GM23338 (cell line): ENCODE data around the gene MINDY3. TPM values are rescaled to one million over a fixed set of nuclear protein-coding genes. Genes with fewer than 3 reads are reported as not detected.

Experiments
- ATAC-seq: fragments of 200-7000 bp; cut with Tn5 transposase; 3 replicates; pipeline ENCODE4 v1.9.1; 2020
- DNase-seq: peaks from one replicate; pipeline ENCODE4 v3.0.0-alpha.2; 2015; ENCODE audit warnings: low spot score
- H2AFZ ChIP-seq: fragments of 200-600 bp; sonication (generic); 2 replicates; pipeline ENCODE4 v1.8.0; 2016; ENCODE audit warnings: antibody characterized with exemption, mild to moderate bottlenecking, moderate library complexity
- H3F3A ChIP-seq: fragments of 200-600 bp; sonication (generic); replicated peaks from 2 replicates; pipeline ENCODE4 v1.8.0; 2017; ENCODE audit warnings: antibody characterized with exemption, mixed run types, low read depth
- H3K27ac ChIP-seq: fragments of 200-600 bp; sonication (generic); 2 replicates; pipeline ENCODE4 v1.6.1; 2016; ENCODE audit warnings: low read depth
- H3K27me3 ChIP-seq: fragments of 200-600 bp; sonication (generic); 2 replicates; pipeline ENCODE4 v1.8.0; 2016; ENCODE audit warnings: mild to moderate bottlenecking, mixed run types, moderate library complexity; ENCODE audit not compliant: insufficient read depth
- H3K36me3 ChIP-seq: fragments of 200-600 bp; sonication (generic); 2 replicates; pipeline ENCODE4 v1.8.0; 2016; ENCODE audit warnings: mild to moderate bottlenecking; ENCODE audit not compliant: insufficient read depth
- H3K4me1 ChIP-seq: fragments of 200-600 bp; sonication (generic); 2 replicates; pipeline ENCODE4 v1.8.0; 2016; ENCODE audit warnings: mild to moderate bottlenecking, moderate library complexity; ENCODE audit not compliant: insufficient read depth
- H3K4me2 ChIP-seq: fragments of 200-600 bp; sonication (generic); 2 replicates; pipeline ENCODE4 v1.7.1; 2017; ENCODE audit warnings: mixed run types
- H3K4me3 ChIP-seq: fragments of 200-600 bp; sonication (generic); 2 replicates; pipeline ENCODE4 v1.6.1; 2016; ENCODE audit warnings: mixed run types
- H3K79me2 ChIP-seq: fragments of 200-600 bp; sonication (generic); replicated peaks from 2 replicates; pipeline ENCODE4 v1.8.0; 2017; ENCODE audit warnings: mild to moderate bottlenecking; ENCODE audit not compliant: insufficient read depth
- H3K9me2 ChIP-seq: fragments of 200-600 bp; sonication (generic); 2 replicates; pipeline ENCODE4 v1.8.0; 2017; ENCODE audit not compliant: insufficient read depth
- H4K20me1 ChIP-seq: fragments of 200-600 bp; sonication (generic); replicated peaks from 2 replicates; pipeline ENCODE4 v1.8.0; 2017; ENCODE audit warnings: mild to moderate bottlenecking; ENCODE audit not compliant: insufficient read depth
- H3K27ac Mint-ChIP-seq: 2 replicates; pipeline ENCODE4 v1.8.0; 2020; ENCODE audit warnings: inconsistent platforms, mild to moderate bottlenecking, moderate library complexity, mixed read lengths
- H3K27me3 Mint-ChIP-seq: 3 replicates; pipeline ENCODE4 v1.8.0; 2022; ENCODE audit warnings: low read depth, mild to moderate bottlenecking, moderate library complexity, mixed read lengths, inconsistent platforms; ENCODE audit not compliant: insufficient read depth, poor library complexity
- H3K36me3 Mint-ChIP-seq: 3 replicates; pipeline ENCODE4 v1.8.0; 2021; ENCODE audit warnings: low read depth, mild to moderate bottlenecking, inconsistent platforms, moderate library complexity, mixed read lengths
- H3K4me1 Mint-ChIP-seq: 3 replicates; pipeline ENCODE4 v1.8.0; 2020; ENCODE audit warnings: mild to moderate bottlenecking, inconsistent platforms, mixed read lengths
- H3K4me3 Mint-ChIP-seq: 3 replicates; pipeline ENCODE4 v1.8.0; 2021; ENCODE audit warnings: moderate library complexity, mild to moderate bottlenecking, inconsistent platforms, mixed read lengths
- H3K9me3 Mint-ChIP-seq: 3 replicates; pipeline ENCODE4 v1.8.0; 2020; ENCODE audit warnings: moderate library complexity, mild to moderate bottlenecking, inconsistent platforms, mixed read lengths
- CREB1 ChIP-seq: fragments of 250-450 bp; sonication (Bioruptor Pico); IDR thresholded peaks from 2 replicates; pipeline ENCODE4 v1.5.0; 2020; ENCODE audit warnings: low read depth, mild to moderate bottlenecking, moderate library complexity
- CTCF ChIP-seq, 2 experiments: fragments of 200-600 bp in 1 of 2; sonication (generic) in 1 of 2; conservative IDR thresholded peaks; 2 replicates each; pipeline versions ENCODE4 v1.5.1 to v1.6.1; 2016 to 2017; ENCODE audit warnings: antibody characterized with exemption in 2 of 2, low read depth in 2 of 2, mild to moderate bottlenecking in 2 of 2, moderate library complexity in 1 of 2
- EZH2 ChIP-seq: fragments of 200-600 bp; sonication (generic); IDR thresholded peaks from one replicate; pipeline ENCODE4 v1.8.0; 2017; ENCODE audit warnings: antibody characterized with exemption, mild to moderate bottlenecking, low read depth; ENCODE audit not compliant: unreplicated experiment
- JUNB ChIP-seq: IDR thresholded peaks from one replicate; pipeline ENCODE4 v1.6.1; 2016; ENCODE audit warnings: antibody characterized with exemption; ENCODE audit not compliant: unreplicated experiment
- NANOG ChIP-seq: IDR thresholded peaks from 2 replicates; pipeline ENCODE4 v1.6.1; 2016; ENCODE audit warnings: antibody characterized with exemption, borderline replicate concordance
- POLR2AphosphoS5 ChIP-seq: IDR thresholded peaks from 2 replicates; pipeline ENCODE4 v1.6.1; 2016; ENCODE audit warnings: antibody characterized with exemption, low read depth
- REST ChIP-seq: IDR thresholded peaks from one replicate; pipeline ENCODE4 v1.6.1; 2018; ENCODE audit warnings: antibody characterized with exemption; ENCODE audit not compliant: unreplicated experiment
- STAT1 ChIP-seq: IDR thresholded peaks from one replicate; pipeline ENCODE4 v1.6.1; 2016; ENCODE audit warnings: antibody characterized with exemption; ENCODE audit not compliant: unreplicated experiment
- ZNF114 ChIP-seq: fragments of 250-450 bp; sonication (Bioruptor Pico); IDR thresholded peaks from 2 replicates; pipeline ENCODE4 v1.5.0; 2020; ENCODE audit warnings: mild to moderate bottlenecking, moderate library complexity
- polyA plus RNA-seq: library from polyadenylated mRNA; unstranded; fragments of >200 nt; fragmentation: Nextera tagmentation; extraction: Ambion mirVana; gene quantifications from 2 replicates; pipeline ENCODE4 v1.2.1, GENCODE V29; 2016
- total RNA-seq: library from RNA; depleted of rRNA; stranded (reverse); fragments of >200 nt; shearing (Covaris generic); gene quantifications from 2 replicates; pipeline ENCODE4 v1.2.3, GENCODE V29; 2014

The MINDY3 gene
- total and polyA plus RNA-seq, 2 experiments from 2014 or later, result 10.2 to 13.6 TPM

GRCh38 chr10:15754937-15755336, 105.4 kb downstream of the MINDY3 start:
- ATAC-seq, result no peak

GRCh38 chr10:15751046-15751445, 109.3 kb downstream of the MINDY3 start:
- Histone ChIP-seq H3K36me3 (no peaks in the 10 kb centered on the region), H4K20me1 (no peaks in the 10 kb centered on the region), H3F3A (no peaks in the 10 kb centered on the region), H3K9me2 (no peaks in the 10 kb centered on the region), H3K4me2 (no peak overlapping the region), H3K4me1 (no peaks in the 10 kb centered on the region; the same call in 1 of the 2 replicates), H3K27ac (no peak overlapping the region), H2AFZ (no peak overlapping the region), H3K27me3 (no peaks in the 10 kb centered on the region), H3K79me2 (no peaks in the 10 kb centered on the region), H3K4me3 (no peak overlapping the region)
- Mint-ChIP-seq H3K9me3 (no peaks in the 10 kb centered on the region), H3K36me3 (no peaks in the 10 kb centered on the region), H3K27me3 (no peaks in the 10 kb centered on the region), H3K27ac (no peak overlapping the region), H3K4me1 (peaks cover 3% of the 10 kb centered on the region), H3K4me3 (no peak overlapping the region)
- ATAC-seq (no peak), DNase-seq (no peak)
- TF ChIP-seq REST (no peak), JUNB (no peak), EZH2 (no peak), STAT1 (no peak), POLR2AphosphoS5 (no peak), ZNF114 (no peak)

More at GRCh38 chr10:15754937-15755336, 105.4 kb downstream of the MINDY3 start:
- DNase-seq, result no peak
- no peak overlapping the region for H3K4me3 Mint-ChIP-seq
- peaks cover 1% of the 10 kb centered on the region for H3K27me3 Mint-ChIP-seq
- H2AFZ ChIP-seq, result no peak overlapping the region
- H3F3A ChIP-seq, result no peaks in the 10 kb centered on the region
- no peaks in the 10 kb centered on the region for H3K4me1 ChIP-seq
- no peaks in the 10 kb centered on the region for H3K27me3 ChIP-seq
- H3K36me3 Mint-ChIP-seq, result no peaks in the 10 kb centered on the region
- no peak overlapping the region for H3K27ac ChIP-seq
- no peaks in the 10 kb centered on the region for H3K9me3 Mint-ChIP-seq
- no peak overlapping the region for H3K27ac Mint-ChIP-seq
- H3K4me3 ChIP-seq, result no peak overlapping the region
- no peaks in the 10 kb centered on the region for H4K20me1 ChIP-seq
- H3K4me2 ChIP-seq, result no peak overlapping the region
- H3K36me3 ChIP-seq, result no peaks in the 10 kb centered on the region
- TF ChIP-seq ZNF114 (no peak), CTCF (conservative IDR thresholded peaks at IDR 0.05; ENCODE audit: low read depth in 2 of 2) (no peak), CREB1 (CRISPR knock-in tag) (no peak), NANOG (no peak), POLR2AphosphoS5 (no peak)
- H3K9me2 ChIP-seq, result no peaks in the 10 kb centered on the region
- H3K4me1 Mint-ChIP-seq, result no peaks in the 10 kb centered on the region
- no peaks in the 10 kb centered on the region for H3K79me2 ChIP-seq
